ENCODE results near the gene ZNF764. TPM values are rescaled to one million over a fixed set of nuclear protein-coding genes. Genes with fewer than 3 reads are reported as not detected.

The ZNF764 gene
- total RNA-seq, 2 donors from 2014 or later, result 9.0 to 11.1 TPM

- Histone ChIP-seq H3K4me1 (no peaks in the 10 kb centered on the region), H3K9me3 (no peaks in the 10 kb centered on the region), H3K27ac (no peak overlapping the region), H3K36me3 (no peaks in the 10 kb centered on the region), H3K27me3 (no peaks in the 10 kb centered on the region), H3K9ac (ENCODE audit: low read depth in 2 of 2, low read length in 2 of 2) (peak overlapping the region in 1 of 2 donors; percentile 36), H3K4me3 (no peak overlapping the region)
- DNase-seq, result peak; percentile 43
- intact Hi-C loops (cut with DNase I), result no loop called here
- no peak for TF ChIP-seq CTCF (IDR thresholded peaks at IDR 0.05)
Observed at GRCh38 chr16:30521873-30522641, 36.1 kb downstream of the ZNF764 start.

- no peak for DNase-seq
- Histone ChIP-seq H3K9ac (ENCODE audit: low read depth in 2 of 2, low read length in 2 of 2) (no peak overlapping the region), H3K4me1 (no peaks in the 10 kb centered on the region), H3K27ac (no peak overlapping the region), H3K27me3 (no peaks in the 10 kb centered on the region), H3K36me3 (no peaks in the 10 kb centered on the region), H3K9me3 (no peaks in the 10 kb centered on the region), H3K4me3 (no peak overlapping the region)
- intact Hi-C loops (cut with DNase I), result no loop called here
- no peak for TF ChIP-seq CTCF (IDR thresholded peaks at IDR 0.05)
Observed at GRCh38 chr16:30521476-30521872, 36.7 kb downstream of the ZNF764 start.

- Histone ChIP-seq H3K4me3 (no peak overlapping the region), H3K27ac (no peak overlapping the region), H3K9me3 (no peaks in the 10 kb centered on the region), H3K4me1 (no peaks in the 10 kb centered on the region), H3K36me3 (no peaks in the 10 kb centered on the region), H3K9ac (ENCODE audit: low read depth in 2 of 2, low read length in 2 of 2) (no peak overlapping the region), H3K27me3 (no peaks in the 10 kb centered on the region)
- TF ChIP-seq CTCF (IDR thresholded peaks at IDR 0.05), result no peak
- intact Hi-C loops (cut with DNase I), result no loop called here
- DNase-seq, result no peak
Observed at GRCh38 chr16:30519120-30520049, 38.8 kb downstream of the ZNF764 start.

- intact Hi-C loops (cut with DNase I), result no loop called here
- no peak for DNase-seq
- H3K4me3 ChIP-seq, result no peak overlapping the region
- no peaks in the 10 kb centered on the region for H3K36me3 ChIP-seq
- no peaks in the 10 kb centered on the region for H3K9me3 ChIP-seq
- H3K9ac ChIP-seq (ENCODE audit: low read depth in 2 of 2, low read length in 2 of 2), result no peak overlapping the region
- H3K4me1 ChIP-seq, result no peaks in the 10 kb centered on the region
- TF ChIP-seq CTCF (IDR thresholded peaks at IDR 0.05), result no peak
- H3K27ac ChIP-seq, result no peak overlapping the region
- no peaks in the 10 kb centered on the region for H3K27me3 ChIP-seq
Observed at GRCh38 chr16:30518552-30518951, 39.6 kb downstream of the ZNF764 start.

- no peaks in the 10 kb centered on the region for H3K4me1 ChIP-seq
- no peak overlapping the region for H3K4me3 ChIP-seq
- H3K9me3 ChIP-seq, result no peaks in the 10 kb centered on the region
- no peaks in the 10 kb centered on the region for H3K36me3 ChIP-seq
- intact Hi-C loops (cut with DNase I), result no loop called here
- H3K27me3 ChIP-seq, result no peaks in the 10 kb centered on the region
- TF ChIP-seq CTCF (IDR thresholded peaks at IDR 0.05), result no peak
- H3K9ac ChIP-seq (ENCODE audit: low read depth in 2 of 2, low read length in 2 of 2), result no peak overlapping the region
- DNase-seq, result no peak
- no peak overlapping the region for H3K27ac ChIP-seq
Observed at GRCh38 chr16:30515275-30515674, 42.9 kb downstream of the ZNF764 start.
